ENCODE results near the gene MTIF2. TPM values are rescaled to one million over a fixed set of nuclear protein-coding genes. Genes with fewer than 3 reads are reported as not detected.

The MTIF2 gene
- total RNA-seq, 4 donors from 2014 or later: 22.7 to 34.4 (median 33.5) TPM

DNA sequence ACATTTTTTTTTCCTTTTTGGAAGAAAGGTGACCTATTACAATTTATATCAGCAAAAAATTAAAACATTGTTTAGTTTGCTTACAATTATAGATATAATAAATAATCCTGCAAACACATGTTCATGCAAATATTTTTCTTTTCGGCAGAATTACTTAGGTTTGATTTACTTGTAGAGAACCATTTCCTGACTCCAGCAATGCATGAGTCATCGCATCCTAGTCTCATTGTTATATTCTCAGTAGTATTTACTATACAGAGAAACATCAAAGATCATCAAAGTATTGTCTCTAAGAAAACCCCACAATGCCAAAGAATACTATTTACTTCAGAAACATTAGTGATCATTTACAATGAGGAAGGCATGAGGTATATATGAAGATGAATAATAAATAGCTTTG, 40.4 kb upstream of the MTIF2 start:
- no peaks in the 10 kb centered on the region for H3K27me3 ChIP-seq
- intact Hi-C loops (cut with DNase I; ENCODE audit: low total_unique reads): no loop called here
- H3K27ac ChIP-seq: no peak overlapping the region
- no peaks in the 10 kb centered on the region for H3K9me3 ChIP-seq
- no peak overlapping the region for H3K4me3 ChIP-seq
- H3K36me3 ChIP-seq: no peaks in the 10 kb centered on the region
- H3K4me1 ChIP-seq: no peaks in the 10 kb centered on the region
- no peak for TF ChIP-seq POLR2A (IDR thresholded peaks at IDR 0.05)
- no peak for TF ChIP-seq EP300 (IDR thresholded peaks at IDR 0.05; ENCODE audit: low read depth)
- TF ChIP-seq POLR2AphosphoS5 (IDR thresholded peaks at IDR 0.05): no peak
- TF ChIP-seq CTCF (IDR thresholded peaks at IDR 0.05): no peak
- in situ Hi-C loops (cut with MboI; ENCODE audit: low pct_ligation_motif_present in 1 of 4, low pct_unique_long_range_greater_than_20kb in 1 of 4, low sequenced_read_pairs in 3 of 4): no loop called here
- 85 to 90% methylated on average over 2 of the region's 2 CpGs for WGBS, 2 donors (ENCODE audit: low coverage in 1 of 2)
- no peak for DNase-seq

DNA sequence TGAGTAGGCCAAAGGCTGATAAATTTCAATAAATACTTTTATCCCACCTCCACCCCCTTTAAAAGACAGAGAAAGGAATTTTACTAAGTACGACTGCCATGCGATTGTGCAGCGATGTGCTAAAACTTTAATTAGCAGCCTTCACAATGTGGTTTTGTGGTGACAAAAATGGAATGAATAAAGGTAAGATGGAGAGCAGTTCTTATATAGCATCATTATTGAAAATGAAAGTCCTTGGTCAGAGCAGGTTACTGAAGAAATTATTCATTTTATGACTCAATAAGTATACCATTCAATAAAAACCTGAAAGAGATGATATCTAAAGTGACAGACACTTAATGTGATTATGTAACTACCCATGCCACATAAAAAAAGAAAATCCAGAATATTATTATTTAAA, 33.2 kb upstream of the MTIF2 start:
- WGBS, 2 donors (ENCODE audit: low coverage in 1 of 2): 79 to 97% methylated on average over 3 of the region's 3 CpGs

GRCh38 chr2:55301277-55301676, 32.2 kb upstream of the MTIF2 start:
- no peak for DNase-seq
- H3K27ac ChIP-seq: no peak overlapping the region
- TF ChIP-seq POLR2A (IDR thresholded peaks at IDR 0.05) (no peak), CTCF (IDR thresholded peaks at IDR 0.05) (no peak), POLR2AphosphoS5 (IDR thresholded peaks at IDR 0.05) (no peak), EP300 (IDR thresholded peaks at IDR 0.05; ENCODE audit: low read depth) (no peak)
- H3K36me3 ChIP-seq: peaks cover 0 to 5% (median 0%) of the 10 kb centered on the region in 4 donors
- no peaks in the 10 kb centered on the region for H3K4me1 ChIP-seq
- intact Hi-C loops (cut with DNase I; ENCODE audit: low total_unique reads): no loop called here
- in situ Hi-C loops (cut with MboI; ENCODE audit: low pct_ligation_motif_present in 1 of 4, low pct_unique_long_range_greater_than_20kb in 1 of 4, low sequenced_read_pairs in 3 of 4): no loop called here
- 100% methylated on average over 1 of the region's 1 CpG for WGBS, 2 donors (ENCODE audit: low coverage in 1 of 2)
- H3K27me3 ChIP-seq: no peaks in the 10 kb centered on the region
- no peaks in the 10 kb centered on the region for H3K9me3 ChIP-seq
- H3K4me3 ChIP-seq: no peak overlapping the region

More for the DNA sequence above, 33.2 kb upstream of the MTIF2 start:
- no peak overlapping the region for H3K4me3 ChIP-seq
- H3K36me3 ChIP-seq: peaks cover 0 to 5% (median 0%) of the 10 kb centered on the region in 4 donors
- in situ Hi-C loops (cut with MboI; ENCODE audit: low pct_ligation_motif_present in 1 of 4, low pct_unique_long_range_greater_than_20kb in 1 of 4, low sequenced_read_pairs in 3 of 4): no loop called here
- intact Hi-C loops (cut with DNase I; ENCODE audit: low total_unique reads): no loop called here
- TF ChIP-seq EP300 (IDR thresholded peaks at IDR 0.05; ENCODE audit: low read depth) (no peak), CTCF (IDR thresholded peaks at IDR 0.05) (no peak), POLR2A (IDR thresholded peaks at IDR 0.05) (no peak), POLR2AphosphoS5 (IDR thresholded peaks at IDR 0.05) (no peak)
- H3K9me3 ChIP-seq: no peaks in the 10 kb centered on the region
- no peaks in the 10 kb centered on the region for H3K27me3 ChIP-seq
- no peak for DNase-seq
- no peaks in the 10 kb centered on the region for H3K4me1 ChIP-seq
- no peak overlapping the region for H3K27ac ChIP-seq

DNA sequence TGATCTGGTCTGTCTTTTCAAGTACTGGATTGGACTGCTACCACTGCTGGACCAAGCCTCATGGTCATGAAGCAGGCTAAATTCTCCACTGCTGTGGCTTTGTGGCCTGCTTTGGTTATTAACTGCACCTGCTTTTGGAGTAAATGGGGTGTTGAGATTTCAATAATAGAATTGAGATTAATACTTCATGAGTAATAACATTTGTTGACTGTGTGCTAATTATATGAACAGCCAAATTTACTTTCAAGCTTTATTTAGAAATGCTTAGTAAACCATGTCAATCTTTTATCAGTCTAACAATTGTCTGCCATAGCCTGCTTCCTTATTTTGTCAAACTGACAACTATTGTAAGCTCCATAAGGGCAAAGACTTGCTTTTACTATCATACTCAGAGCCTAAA, 27.4 kb upstream of the MTIF2 start:
- Histone ChIP-seq H3K27ac (no peak overlapping the region), H3K4me1 (no peaks in the 10 kb centered on the region), H3K4me3 (no peak overlapping the region), H3K9me3 (no peaks in the 10 kb centered on the region), H3K27me3 (no peaks in the 10 kb centered on the region), H3K36me3 (no peaks in the 10 kb centered on the region)
- in situ Hi-C loops (cut with MboI; ENCODE audit: low pct_ligation_motif_present in 1 of 4, low pct_unique_long_range_greater_than_20kb in 1 of 4, low sequenced_read_pairs in 3 of 4): no loop called here
- DNase-seq: no peak
- intact Hi-C loops (cut with DNase I; ENCODE audit: low total_unique reads): no loop called here
- TF ChIP-seq POLR2AphosphoS5 (IDR thresholded peaks at IDR 0.05) (no peak), EP300 (IDR thresholded peaks at IDR 0.05; ENCODE audit: low read depth) (no peak), POLR2A (IDR thresholded peaks at IDR 0.05) (no peak), CTCF (IDR thresholded peaks at IDR 0.05) (no peak)

Measured in transverse colon (tissue), 4 donors.